GM18511 (cell line): ENCODE measurements around the gene TCF12.
"Not testable (repeated sequence)": the region's sequence is repeated elsewhere in the genome, so short reads cannot be mapped to it uniquely, and the experiment has no call there.

Experiments used
- ATAC-seq: cut with Tn5 transposase; IDR thresholded peaks from one replicate; pipeline ENCODE4 v1.9.1; 2021; ENCODE audit warnings: mild to moderate bottlenecking, moderate library complexity; ENCODE audit not compliant: unreplicated experiment

The TCF12 gene

DNA sequence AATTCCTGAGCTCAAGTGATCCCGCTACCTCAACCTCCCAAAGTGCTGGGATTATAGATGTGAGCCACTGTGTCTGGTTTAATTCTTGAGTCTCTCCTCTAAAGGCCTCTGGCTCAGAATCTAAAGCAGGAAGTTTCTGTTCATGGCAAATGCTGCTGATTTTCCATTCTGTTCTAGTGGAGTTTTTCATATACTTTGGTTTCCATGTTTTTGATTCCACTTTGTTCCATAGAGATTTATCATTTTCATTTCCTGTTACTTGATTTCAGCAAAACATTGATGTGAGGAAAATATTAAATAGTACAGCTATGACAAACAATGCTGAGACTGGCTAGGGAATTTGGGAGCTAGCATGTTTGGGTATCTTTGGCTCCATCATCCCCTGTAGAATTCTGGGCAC is 205.6 kb downstream of the TCF12 start:
- ATAC-seq = no peak

DNA sequence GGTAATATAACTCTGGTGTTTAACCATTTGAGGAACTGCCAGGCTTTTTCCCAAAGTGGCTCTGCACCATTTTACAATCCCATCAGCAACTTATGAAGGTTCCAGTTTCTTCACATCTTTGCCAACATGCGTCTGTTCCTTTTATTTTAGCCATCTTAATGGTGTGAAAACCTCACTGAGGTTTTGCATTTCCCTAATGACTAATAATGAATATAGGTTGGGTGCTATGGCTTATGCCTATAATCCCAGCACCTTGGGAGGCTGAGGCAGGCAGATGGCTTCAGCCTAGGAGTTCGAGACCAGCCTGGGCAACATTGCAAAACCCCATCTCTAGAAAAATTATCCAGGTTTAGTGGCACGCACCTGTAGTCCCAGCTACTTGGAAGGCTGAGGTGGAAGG is 210.6 kb downstream of the TCF12 start:
- no peak for ATAC-seq

DNA sequence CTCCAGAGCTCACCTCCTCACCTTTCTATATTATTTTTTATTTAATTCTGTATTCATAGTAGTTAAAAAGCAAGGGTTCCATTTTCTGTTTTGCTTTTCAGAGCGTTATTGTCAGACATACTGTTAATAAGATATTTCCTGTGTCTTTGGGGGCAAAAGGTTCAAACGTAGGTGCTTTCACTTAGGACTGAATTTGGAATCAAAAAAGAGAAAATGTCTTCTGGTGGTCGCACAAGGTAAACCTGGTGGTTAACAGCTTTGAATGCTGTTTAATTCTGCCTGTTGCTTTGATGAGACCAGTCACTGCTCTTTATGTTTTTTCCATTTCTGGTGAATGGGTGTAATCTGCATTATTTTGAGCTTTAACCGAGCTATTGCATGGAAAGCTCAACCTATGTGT is 212.5 kb downstream of the TCF12 start:
- ATAC-seq = no peak

DNA sequence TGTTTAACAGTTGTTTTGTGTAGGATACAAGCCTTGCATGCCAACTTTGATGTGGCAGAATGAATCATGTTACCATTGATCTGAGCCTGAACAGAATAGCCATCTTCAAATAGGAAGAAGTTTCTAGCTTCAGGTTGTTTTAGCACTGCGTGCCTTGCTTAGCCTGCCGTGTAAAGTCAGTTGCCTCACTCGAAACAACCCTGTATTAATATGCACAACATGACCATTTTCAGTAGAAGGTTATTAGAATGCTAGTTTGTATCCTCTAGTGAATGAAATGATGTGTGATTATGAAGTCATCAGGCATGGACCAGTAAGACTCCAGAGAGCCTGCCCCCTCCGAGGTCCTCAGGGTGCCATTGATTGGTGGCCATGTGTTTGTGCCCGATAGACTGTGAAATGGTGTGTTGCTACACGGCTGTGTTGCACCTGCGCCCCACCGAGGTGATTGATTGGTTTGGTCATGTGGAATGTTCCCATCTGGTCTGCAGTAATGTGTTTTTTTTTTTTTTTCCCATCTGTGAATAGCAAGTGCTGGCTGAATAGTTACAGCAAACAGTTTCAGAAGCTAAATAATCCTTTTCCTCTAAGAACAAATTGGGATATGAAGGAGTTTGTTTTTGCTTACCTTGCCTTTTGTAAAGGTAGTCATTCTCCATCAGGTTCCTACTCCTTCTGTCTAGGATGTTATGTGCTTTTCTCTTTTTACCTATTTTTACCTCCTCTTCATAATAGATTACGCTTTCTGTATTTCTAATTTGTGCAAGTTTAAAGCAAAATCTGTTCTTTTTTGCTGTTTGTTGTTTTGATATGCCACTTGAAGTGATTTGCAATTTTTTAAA is 214.9 kb downstream of the TCF12 start:
- ATAC-seq = no peak

DNA sequence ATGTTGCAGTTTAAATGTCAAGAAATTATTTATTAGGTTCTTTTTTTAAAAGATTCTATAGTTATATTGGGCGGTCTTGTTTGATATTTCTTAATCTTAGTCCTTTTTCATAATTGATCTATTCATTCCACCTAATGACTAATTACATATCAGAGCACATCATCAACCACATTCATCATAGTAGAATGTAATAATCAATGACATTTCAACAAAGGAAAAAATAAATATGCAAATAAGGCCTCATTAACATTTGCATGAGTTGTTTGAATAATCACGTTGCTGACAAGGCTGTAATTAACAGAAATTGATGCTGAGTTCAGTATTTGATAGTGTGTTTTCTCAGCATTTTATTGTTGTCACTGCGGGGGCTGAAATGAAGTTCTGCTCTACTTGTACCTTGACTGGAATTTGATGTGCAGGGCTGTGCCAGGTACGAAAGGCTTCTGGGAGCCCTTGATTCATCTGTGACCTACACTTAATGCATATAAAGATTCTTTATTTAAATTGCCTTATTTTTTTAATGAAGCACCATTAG is 215.7 kb downstream of the TCF12 start:
- no peak for ATAC-seq

DNA sequence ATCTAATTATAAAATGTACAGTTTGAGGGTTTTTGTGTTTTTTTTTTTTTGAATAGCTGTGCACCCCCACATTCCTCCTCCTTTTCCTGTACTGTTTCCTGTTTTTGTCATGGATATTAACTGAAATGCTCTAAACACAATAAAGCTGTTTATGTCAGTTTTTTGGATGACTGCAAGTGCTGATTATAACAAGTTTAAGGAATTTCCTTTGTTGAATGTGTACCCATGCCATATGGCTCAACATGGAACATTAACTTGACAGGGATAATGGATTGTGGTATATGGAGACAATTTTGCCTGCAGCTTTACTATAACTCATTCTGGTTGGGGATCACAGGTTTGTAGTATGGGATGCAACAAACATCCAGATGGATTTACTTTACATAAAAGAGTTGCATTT is 216.4 kb downstream of the TCF12 start:
- no peak for ATAC-seq

DNA sequence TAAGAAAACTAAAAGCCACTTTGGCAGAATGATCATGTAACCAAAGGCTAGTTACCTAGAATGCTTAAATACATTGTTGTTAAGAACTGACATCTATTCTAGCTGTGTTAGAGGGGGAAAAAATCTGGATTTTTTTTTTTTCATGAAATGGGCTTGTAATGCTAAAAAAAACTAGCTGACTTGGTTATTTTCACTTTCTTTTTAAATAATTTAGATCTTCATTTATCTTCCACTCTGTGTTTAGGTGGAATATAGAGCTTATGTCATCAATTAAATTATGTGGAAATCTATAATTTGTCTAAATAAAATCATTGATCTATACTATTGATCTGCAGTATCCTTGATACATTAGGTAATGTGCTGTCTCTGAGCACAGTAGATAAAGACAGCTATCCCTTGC is 217.4 kb downstream of the TCF12 start:
- ATAC-seq = no peak

DNA sequence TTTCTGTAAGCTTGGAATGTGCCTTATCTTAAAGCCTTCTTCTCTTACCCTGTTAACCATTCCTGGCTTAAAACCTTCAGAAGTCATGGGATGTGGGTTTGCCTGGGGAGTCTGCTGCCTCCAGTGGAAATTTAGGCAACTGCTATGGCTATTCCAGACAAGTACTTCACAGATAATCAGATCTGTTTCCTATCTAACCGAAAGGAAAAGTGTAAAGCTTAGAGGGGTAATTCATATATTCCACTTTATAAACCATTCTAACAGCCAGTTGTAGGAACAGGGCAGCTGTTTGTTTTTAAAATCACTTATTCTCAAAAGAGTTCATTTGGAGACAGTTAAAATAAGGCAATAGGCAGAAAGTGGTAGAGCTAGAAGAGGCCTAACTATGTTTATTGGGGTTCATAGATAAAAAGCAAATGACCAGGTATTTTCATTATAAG is 219.9 kb downstream of the TCF12 start:
- ATAC-seq = no peak

DNA sequence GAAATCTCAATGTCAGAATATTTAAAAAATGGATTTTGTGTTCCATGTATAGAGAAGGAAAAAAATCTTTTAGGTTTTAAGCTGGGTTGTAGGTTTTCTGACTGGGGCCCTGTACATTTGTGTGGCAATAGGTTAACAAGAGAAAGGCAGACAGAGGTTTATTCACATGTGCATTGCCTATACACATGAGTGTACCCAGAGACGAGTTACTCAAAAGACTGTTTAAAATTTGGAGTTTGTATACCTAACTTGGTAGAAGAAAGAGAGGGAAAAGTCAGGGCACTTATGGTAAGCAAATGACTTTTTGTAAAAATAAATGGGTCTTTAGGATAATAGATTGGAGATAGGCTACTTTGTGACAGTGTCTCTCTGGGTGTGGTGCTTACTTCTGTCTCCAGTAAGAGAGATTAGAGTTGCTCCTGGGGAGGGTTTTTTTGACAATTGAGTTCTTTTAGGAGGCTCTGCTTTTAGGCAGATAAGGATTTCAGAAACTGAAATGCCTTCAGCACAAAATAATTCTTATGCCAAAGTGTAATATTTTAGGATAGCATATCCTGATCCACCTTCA is 225.2 kb downstream of the TCF12 start:
- ATAC-seq = no peak

DNA sequence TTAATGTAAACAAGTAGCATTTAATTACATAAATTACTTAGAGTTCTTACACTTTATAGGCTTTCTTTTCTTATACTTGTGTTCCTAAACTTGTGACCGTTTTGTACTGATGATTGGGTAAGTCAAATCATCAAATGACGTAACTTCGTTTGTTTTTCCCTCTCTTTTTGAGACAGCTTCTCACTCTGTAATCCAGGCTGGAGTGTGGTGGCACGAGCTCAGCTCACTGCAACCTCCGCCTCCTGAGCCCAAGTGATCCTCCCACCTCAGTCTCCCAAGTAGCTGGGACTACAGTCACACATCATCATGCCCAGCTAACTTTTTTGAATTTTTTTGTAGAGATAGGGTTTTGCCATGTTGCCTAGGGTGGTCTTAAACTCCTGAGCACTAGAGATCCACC is 226.0 kb downstream of the TCF12 start:
- no peak for ATAC-seq

DNA sequence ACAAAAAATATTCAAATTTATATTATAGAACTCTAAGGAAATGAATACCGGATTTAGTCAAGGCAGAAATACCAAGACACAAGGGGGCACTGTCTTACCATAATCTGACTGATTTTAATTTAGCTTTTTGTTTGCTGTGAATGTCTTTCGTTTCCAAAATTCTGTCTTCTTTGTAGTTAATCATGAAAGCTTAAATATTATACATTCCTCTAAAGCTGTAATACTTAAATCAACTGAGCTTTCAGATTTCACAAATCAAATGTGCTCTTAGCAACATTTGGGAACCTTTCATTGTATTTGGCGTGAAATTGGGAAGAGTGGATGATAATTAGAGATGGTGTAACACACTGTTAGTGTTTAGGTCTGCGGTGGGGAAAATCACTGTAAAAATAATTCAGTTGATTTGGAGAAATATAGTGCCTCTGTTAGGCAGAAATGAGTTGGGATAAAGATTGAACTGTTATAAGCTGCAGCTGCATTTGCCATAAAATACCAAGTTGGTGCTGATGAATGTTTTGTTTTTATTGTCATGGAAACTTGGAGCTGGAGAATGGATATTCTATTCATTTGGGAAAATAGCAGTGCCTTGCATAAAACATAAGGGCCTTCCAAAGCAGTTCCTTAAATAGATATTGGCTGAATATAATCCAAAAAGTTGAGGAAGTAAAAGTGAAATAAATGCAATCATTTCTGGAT is 228.2 kb downstream of the TCF12 start:
- no peak for ATAC-seq

DNA sequence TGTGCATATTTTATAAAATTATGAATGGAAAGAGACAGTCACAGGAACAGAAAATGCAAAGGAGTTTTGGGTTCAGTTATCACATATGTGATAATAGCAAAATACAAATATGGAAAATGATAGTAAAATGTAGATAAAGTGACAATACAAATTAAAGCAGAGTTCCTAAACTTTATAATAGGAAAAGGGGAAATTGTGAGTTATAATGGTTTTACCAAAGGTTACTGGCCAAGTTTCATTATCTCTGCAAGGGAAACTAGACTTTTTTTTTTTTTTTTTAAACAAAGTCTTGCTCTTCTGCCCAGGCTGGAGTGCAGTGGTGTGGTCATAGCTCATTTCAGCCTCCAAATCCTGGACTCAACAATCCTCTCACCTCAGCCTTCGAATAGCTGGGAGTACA is 229.2 kb downstream of the TCF12 start:
- ATAC-seq = no peak

DNA sequence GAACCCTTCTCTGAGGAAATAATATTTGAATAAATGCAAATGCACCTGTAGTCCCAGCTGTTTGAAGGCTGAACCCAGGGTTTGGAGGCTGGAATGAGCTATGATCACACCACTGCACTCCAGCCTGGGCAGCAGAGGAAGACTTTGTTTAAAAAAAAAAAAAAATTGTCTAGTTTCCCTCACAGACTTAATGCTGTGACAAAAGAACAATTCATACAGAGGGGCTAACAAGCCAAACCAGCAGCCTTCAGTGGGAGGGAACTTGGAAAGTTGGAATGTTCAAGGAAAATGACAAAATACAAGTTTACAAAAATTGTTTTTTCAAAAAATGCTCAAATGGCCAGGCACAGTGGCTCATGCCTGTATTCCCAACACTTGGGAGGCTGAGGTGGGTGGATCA is 229.8 kb downstream of the TCF12 start:
- no peak for ATAC-seq

DNA sequence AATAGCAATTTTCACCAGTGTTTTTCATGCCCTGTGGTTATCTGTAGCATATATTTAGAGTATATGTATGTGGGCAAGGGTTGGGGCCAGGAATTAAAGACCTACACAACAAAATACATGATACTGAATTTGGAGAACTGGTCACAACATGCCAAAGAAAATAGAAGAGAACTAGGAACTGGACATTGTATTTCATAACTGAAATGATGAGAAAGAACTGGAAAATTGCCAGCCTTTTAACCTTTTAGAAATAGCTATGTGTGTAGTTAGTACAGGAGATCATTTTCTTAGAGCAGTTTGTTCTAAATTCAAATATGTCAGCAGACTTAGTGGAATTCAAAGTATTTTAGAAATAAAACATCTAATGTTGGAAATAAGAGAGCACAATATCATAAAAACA is 230.8 kb downstream of the TCF12 start:
- no peak for ATAC-seq

DNA sequence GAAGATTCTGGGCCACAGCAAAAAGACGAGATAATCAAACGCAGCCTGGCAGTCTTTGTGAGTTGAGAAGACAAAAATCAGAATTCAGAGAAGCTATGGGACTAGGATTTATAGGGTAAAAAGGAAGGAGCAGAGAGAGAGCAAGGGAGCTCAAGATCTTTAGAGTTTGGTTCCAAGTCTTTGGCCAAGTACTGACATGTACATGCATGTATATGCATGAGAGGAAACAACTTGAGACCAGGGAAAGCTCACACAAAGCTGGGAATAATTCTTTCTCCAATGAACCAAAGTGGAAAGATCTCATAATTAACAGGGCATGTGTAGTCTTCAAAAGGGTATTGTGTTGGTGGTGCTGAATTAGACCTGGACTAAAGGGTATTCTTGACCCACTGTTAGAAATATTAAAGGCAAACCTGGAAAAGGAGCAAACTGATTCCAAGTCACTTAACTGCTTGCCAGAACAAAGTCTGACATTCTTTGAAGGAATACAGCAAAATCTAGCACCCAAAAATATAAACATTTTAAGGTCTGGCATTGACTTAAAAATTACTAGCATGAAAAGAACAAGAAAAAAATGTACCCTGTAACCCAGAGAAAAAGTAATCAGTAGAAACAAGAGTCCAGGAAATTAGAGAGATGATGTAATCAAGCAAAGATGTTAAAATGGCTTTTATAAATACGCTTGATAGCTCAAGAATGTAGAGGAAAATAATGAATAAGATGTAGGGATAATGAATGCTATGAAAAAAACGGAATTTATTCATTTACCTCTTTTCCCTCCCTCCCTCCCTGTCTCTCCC is 231.8 kb downstream of the TCF12 start:
- ATAC-seq = no peak

DNA sequence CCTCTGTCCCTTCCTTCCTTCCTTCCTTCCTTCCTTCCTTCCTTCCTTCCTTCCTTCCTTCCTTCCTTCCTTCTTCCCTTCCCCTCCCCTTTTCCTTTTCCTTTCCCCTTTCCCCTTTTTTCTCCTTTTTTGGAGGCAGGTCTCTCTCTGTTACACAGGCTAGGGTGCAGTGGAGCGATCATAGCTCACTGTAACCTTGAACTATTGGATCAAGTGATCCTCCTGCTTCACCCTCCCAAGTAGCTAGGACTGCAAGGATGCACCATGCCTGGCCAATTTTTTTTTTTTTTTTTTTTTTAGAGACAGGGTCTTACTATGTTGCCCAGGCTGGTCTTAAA is 232.4 kb downstream of the TCF12 start:
- ATAC-seq = not testable (repeated sequence)

DNA sequence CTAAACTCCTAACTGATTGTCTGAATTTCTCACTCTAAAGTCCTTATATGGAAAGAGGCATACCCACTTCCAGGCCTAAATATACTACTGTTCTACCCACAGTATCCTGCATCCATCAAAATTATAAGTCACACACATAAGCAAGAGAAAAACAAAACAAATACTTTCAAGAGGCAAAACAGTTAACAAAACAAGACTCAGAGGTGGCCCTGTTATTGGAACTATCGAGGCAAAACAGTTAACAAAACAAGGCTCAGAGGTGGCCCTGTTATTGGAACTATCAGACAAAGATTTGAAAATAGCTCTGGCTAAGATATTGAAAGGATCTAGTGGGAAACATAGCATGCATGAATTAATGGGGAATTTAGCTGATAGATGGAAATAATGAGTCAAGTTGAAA is 233.7 kb downstream of the TCF12 start:
- no peak for ATAC-seq

DNA sequence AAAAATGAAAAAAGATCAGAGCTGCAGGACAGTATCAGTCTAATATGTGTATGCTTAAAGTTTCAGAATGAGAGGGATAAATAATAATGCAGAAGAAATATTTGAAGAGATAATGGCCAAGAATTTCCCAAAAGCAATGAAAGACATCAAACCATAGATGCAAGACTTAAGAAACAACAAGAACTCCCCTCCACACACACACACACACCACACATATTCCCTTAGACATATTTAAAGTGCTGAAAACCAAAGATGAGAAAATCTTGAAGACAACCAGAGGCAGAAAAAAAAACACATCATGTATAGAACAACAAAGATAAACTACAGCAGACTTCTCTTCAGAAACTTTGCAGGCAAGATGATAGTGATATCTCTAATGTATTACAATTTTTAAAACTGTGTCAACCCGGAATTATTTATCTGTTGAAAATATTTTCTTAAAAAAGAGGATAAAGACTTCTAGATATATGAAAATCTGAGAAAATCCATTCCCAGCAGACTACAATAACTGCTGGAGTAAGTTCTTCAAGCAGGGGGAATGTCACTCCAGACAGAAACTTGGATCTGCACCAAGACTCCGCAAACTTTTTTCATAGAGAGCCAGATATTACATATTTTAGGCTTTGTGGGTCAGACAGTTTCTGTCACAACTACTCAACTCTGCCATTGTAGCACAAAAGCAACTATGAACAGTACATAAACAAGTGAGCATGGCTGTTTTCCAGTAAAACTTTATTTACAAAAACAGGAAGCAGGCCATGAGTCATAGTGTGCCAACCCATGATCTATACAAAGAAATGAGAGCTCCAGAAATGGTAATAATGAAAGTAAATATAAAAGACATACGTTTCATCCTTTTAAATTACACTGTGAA is 234.5 kb downstream of the TCF12 start:
- ATAC-seq = no peak

DNA sequence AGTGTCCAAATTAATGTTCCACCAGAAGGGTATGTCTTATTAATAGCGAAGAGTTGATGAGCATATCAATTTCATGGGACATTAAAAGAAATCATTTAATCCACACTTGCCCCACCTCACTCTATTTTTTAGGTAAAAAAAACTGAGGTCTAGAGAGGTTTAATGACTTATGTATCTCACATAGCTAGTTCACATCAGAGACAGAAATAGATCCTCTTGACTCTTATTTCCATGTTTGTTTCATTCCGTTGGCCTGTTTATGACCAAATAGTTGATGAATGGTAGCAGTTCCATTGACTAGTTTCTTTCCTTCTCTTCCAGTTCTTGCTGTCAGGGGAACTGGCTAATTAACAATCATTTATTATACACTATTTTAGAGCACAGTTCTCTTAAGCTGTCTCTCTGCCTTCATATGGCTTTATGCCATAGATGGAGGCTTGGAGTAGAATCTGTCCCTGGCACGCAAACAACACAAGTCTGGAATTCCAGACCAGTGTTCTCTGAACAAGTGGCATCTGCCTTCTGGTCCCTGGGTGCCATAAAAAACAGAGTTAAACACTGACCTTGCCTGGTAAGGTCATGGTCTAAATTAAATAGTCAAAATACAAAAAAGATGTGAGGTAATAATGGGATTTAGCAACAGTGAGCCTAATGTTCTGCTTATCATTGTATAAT is 237.9 kb downstream of the TCF12 start:
- ATAC-seq = no peak

DNA sequence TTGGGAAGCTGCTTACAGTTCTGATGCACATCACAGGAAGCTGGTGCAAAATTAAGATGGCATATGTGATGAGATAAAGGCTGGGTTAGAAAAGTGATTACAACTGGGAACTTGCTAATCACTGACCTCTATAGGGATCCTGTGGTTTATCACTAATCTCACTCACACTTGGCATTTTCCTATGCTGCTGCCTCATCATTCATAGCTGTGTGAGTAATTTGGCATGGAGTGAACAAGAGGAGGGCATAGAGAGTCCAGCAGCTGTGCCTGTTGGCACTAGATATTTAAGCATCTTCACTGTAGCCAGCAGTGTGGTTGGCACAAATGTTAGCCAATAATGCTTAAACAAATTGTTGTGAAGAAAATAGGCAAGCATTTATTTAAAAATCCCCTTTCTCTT is 240.1 kb downstream of the TCF12 start:
- no peak for ATAC-seq
